HG03108 (cell line): ENCODE measurements around the gene ARPP21.

Source experiments
- ATAC-seq: cut with Tn5 transposase; IDR thresholded peaks from one replicate; pipeline ENCODE4 v1.9.1; 2021; ENCODE audit warnings: moderate library complexity; ENCODE audit not compliant: unreplicated experiment

Gene ARPP21

GRCh38 chr3:35674451-35675109 lies 35.3 kb downstream of the ARPP21 start:
- ATAC-seq, result no peak

GRCh38 chr3:35675206-35675605 lies 35.9 kb downstream of the ARPP21 start:
- ATAC-seq, result no peak

GRCh38 chr3:35675621-35676020 lies 36.3 kb downstream of the ARPP21 start:
- no peak for ATAC-seq

- ATAC-seq, result no peak
Observed at GRCh38 chr3:35677797-35678196, 38.5 kb downstream of the ARPP21 start.

GRCh38 chr3:35678643-35679161 lies 39.4 kb downstream of the ARPP21 start:
- no peak for ATAC-seq

GRCh38 chr3:35679409-35680080 lies 40.2 kb downstream of the ARPP21 start:
- no peak for ATAC-seq

- ATAC-seq, result no peak
Observed at GRCh38 chr3:35680866-35681650, 41.7 kb downstream of the ARPP21 start.

- ATAC-seq, result no peak
Observed at GRCh38 chr3:35685153-35685552, 45.8 kb downstream of the ARPP21 start.

- no peak for ATAC-seq
Observed at GRCh38 chr3:35688826-35689225, 49.5 kb downstream of the ARPP21 start.

- no peak for ATAC-seq
Observed at GRCh38 chr3:35690271-35690670, 50.9 kb downstream of the ARPP21 start.

GRCh38 chr3:35705904-35706303 lies 66.6 kb downstream of the ARPP21 start:
- no peak for ATAC-seq

GRCh38 chr3:35707904-35708303 lies 68.6 kb downstream of the ARPP21 start:
- no peak for ATAC-seq

- ATAC-seq, result no peak
Observed at GRCh38 chr3:35708394-35709271, 69.3 kb downstream of the ARPP21 start.

GRCh38 chr3:35709691-35710090 lies 70.4 kb downstream of the ARPP21 start:
- ATAC-seq, result no peak

GRCh38 chr3:35710554-35710953 lies 71.2 kb downstream of the ARPP21 start:
- no peak for ATAC-seq

GRCh38 chr3:35718921-35719320 lies 79.6 kb downstream of the ARPP21 start:
- no peak for ATAC-seq

GRCh38 chr3:35721628-35722027 lies 82.3 kb downstream of the ARPP21 start:
- ATAC-seq, result no peak

GRCh38 chr3:35722902-35723301 lies 83.6 kb downstream of the ARPP21 start:
- no peak for ATAC-seq

GRCh38 chr3:35723480-35724097 lies 84.3 kb downstream of the ARPP21 start:
- ATAC-seq, result no peak

- no peak for ATAC-seq
Observed at GRCh38 chr3:35724106-35724505, 84.8 kb downstream of the ARPP21 start.
